Body of pancreas (tissue), 4 donors: ENCODE data around the gene SLC15A2.

Experiments
- CTCF ChIP-seq, 7 experiments: fragments of 450-650 bp in 4 of 7; fragments of 200-600 bp in 3 of 7; sonication (generic) in 3 of 7; IDR thresholded peaks; one replicate each; pipeline ENCODE4 v1.5.1; 2016 to 2019; ENCODE audit warnings: antibody characterized with exemption in 7 of 7
- POLR2A ChIP-seq, 3 donors: fragments of 450-650 bp; IDR thresholded peaks; one replicate each; pipeline ENCODE4 v1.6.1; 2016; ENCODE audit warnings: antibody characterized with exemption in 3 of 3, mild to moderate bottlenecking in 2 of 3

- TF ChIP-seq CTCF (IDR thresholded peaks at IDR 0.05) (no peak), POLR2A (IDR thresholded peaks at IDR 0.05) (no peak)
Observed at GRCh38 chr3:121969631-121970030, 75.4 kb downstream of the SLC15A2 start.
